HG03521 (cell line): ENCODE measurements around the gene ESF1.
"Not testable (repeated sequence)": the region's sequence is repeated elsewhere in the genome, so short reads cannot be mapped to it uniquely, and the experiment has no call there.

Experiments used
- ATAC-seq: cut with Tn5 transposase; IDR thresholded peaks from one replicate; pipeline ENCODE4 v1.9.1; 2021; ENCODE audit warnings: mild to moderate bottlenecking, moderate library complexity; ENCODE audit not compliant: unreplicated experiment

Gene ESF1

GRCh38 chr20:13739731-13740649 lies 44.7 kb downstream of the ESF1 start:
- ATAC-seq = no peak

DNA sequence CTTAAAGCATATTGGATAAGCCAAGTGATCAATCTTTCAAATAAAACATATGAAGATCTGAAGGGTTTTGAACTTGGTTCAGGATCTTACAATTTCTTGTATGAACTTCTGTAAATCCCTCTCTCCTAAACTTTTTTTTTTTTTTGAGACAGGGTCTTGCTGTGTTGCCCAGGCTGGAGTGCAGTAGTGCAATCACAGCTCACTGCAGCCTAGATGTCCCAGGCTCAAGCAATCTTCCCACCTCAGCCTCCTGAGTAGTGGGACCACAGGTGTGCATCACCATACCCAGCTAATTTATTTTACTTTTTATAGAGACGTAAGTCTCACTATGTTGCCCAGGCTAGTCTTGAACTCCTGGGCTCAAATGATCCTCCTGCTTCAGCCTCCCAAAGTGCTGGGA lies 46.5 kb downstream of the ESF1 start:
- ATAC-seq = not testable (repeated sequence)

DNA sequence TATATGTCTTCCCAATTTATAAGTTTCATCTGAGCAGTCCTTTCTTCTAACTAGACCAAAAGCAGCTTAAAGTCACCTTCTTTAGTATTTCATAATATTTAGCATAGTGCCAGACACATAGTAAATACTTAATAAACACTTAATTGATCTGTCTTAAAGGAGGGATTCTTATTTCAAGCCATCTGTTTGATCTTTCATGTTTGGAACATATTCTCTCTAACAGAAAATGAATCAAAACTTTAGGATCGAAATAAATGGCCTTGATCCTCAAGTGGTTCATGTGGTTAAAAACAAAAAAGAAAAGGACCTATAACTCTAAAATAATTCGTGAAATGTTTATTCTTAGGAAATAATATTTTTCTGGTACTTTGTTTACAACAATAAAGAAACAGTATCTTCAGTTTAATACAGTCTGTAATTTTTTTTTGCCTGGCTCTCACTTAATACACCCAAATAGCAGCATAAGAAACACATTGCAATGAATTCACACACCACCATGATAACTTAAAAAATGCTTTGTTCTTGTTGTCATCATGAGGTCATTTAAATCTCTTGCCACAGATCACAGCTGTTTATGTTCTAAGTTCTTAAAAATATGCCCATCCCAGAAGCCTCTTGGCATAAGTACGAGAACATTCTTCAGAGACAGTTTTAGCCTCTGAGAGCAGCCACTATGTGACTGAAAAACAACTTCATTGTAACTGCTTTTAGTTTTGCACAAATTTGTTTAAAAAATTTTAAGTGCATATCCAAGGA lies 48.1 kb downstream of the ESF1 start:
- ATAC-seq = no peak

DNA sequence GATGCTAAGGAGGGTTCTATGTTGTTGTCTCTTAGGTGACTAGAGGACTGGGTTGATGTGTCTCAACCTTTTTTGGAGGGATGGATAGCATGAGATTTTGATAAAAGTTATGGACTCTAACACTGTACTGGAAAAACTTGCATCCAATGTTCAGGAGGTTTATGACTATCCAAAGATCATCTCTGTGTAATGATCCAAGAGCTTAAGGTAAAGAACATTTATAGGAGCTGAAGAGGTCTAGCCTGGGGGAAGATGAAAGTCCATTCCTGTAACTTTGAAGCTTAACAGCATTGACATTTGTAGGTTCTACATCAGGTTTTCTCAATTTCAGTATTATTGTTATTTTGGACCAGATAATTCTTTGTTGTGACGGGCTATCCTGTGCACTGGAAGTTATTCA lies 48.9 kb downstream of the ESF1 start:
- no peak for ATAC-seq

DNA sequence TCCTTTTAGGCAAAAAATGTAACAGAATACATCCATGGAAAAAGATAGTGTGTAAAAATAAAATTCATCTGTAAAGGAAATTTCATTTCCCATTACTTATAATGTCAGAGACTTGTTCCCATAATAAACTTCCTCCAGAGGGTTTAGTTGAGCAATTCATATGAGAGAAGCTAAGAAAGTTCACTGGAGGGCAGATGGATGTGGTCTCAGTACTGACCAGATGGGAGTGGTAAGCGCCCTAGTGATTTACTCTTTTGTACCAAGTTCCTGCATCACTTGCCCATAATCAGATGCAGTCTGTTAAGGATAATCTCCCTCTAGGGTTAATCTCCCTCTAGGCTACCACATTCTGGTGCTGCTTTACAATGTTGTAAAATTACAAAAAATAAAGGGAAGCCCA lies 61.7 kb downstream of the ESF1 start:
- ATAC-seq = no peak

DNA sequence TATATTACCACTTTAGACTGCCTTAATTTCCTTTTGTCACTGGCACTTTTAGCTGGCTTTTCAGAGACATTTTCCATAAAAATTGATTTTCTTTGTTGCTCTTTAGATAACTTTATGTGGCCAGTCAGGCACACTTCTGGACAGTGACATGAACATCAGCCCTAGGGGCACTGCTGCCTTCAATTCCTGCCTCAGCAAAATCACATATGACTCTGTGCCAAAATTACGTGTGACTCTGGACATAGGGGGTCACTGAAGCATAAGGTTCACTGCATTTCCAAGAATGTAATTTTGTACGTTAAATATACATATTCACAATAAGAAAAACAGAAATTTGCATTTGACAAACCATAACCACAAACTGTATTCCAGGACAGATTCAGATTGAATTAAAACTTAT lies 66.5 kb downstream of the ESF1 start:
- peak; percentile 32 for ATAC-seq

DNA sequence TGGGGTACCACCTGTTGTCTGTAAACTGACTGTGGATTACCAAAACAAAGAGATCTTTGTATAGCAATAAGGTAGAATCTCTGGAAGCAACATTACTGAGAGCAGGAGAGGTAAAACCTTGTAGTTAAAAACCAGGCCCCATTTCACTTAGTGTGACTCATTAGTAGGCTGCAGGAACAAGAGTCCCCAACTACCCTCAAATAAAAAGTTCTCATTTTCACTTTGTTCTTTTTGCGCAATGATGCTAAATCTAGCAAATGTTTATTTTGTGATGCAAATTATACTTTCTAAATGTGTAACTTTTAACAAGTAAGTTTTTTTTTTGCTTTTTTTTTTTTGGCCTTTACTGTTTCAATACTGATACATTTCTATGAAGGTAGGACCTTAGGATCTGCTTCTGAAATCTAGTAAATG lies 67.1 kb downstream of the ESF1 start:
- peak; percentile 85 for ATAC-seq

- ATAC-seq = no peak
Observed at GRCh38 chr20:13715171-13715570, 69.5 kb downstream of the ESF1 start.

DNA sequence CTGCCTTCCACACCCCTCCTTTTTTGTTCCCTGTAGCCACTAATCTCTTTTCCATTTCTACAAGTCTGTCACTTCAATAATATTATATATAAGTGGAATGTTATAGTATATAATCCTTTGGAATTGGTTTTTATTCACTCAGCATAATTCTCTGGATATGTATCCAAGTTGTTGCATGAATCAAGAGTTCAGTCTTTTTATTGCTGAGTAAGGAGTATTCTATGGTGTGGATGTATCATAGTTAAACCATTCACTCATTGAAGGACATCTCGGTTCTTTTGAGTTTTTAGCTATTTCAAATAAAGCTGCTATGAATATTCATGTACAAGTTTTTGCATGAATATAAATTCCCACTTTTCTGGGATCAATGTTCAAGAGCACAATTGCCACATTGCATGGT lies 76.5 kb downstream of the ESF1 start:
- no peak for ATAC-seq

DNA sequence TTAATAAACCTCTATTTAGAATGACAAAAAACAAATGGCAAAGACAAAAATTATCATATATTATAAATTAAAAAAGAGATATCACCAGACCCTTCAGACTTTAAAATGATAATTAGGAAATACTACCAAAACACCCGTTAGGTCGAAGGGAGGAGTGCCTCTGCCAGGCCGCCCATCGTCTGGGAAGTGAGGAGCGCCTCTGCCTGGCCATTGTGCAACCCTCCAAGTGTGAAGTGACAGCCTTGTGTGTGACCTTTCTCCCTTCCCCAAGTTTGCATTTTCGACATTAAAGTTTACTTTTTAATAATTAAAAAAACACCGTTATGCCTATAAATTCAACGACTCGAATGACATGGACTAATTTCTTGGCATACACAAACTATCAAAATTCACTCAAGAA lies 81.5 kb downstream of the ESF1 start:
- no peak for ATAC-seq

DNA sequence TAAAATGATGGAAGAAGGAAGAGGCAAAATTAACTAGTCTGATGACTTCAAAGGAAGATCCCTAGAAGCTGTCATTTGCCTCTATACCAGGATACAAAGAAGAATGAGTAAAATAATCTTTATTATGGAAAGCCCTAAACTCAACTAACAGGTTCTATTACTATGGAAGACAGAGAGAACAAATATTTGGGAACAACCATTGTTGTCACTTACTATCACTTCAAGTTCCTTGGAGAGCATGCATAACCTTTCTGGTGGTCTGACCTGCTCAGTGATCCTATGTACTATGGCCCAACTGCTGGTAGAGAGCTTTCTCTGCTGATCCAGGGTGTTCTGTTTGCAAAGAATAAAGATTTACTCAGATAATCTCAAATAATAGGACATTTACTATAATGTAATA lies 83.2 kb downstream of the ESF1 start:
- ATAC-seq = no peak

- no peak for ATAC-seq
Observed at GRCh38 chr20:13700761-13701160, 84.0 kb downstream of the ESF1 start.

DNA sequence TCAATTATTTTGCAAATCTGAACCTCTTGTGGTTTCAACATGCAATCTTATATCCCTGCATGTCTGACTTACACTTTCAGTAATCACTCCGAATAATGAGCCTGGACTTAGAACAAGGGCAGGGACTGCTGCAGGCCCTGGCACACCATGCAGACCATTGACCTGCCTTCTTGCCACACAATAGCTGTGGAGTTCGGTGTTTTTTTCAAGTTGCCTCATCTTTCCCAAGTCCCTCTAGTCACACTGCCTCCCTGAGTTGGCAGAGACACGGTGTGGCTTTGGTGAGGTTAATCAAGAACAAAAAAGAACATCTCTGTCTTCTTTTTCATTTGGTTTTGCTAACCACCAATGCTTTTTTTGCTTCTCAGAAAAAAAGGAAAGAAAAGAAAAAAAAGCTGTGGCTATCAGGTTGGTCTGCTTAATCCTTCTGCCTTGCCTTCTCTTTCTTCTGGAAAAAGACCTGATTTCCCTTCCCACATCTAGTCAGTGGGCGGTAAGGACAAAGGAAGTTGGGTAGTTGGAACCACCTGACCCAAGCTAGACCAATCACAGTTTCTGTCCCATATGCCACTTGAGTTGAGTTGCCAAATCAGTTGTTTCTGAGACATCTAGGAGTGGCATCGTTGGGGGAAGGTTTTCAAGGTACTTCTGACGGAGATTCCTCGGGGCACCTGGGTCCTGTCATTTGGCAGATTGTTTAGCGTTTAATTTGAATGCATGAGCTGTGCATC lies 90.1 kb downstream of the ESF1 start:
- no peak for ATAC-seq

- no peak for ATAC-seq
Observed at GRCh38 chr20:13692802-13693736, 91.7 kb downstream of the ESF1 start.

DNA sequence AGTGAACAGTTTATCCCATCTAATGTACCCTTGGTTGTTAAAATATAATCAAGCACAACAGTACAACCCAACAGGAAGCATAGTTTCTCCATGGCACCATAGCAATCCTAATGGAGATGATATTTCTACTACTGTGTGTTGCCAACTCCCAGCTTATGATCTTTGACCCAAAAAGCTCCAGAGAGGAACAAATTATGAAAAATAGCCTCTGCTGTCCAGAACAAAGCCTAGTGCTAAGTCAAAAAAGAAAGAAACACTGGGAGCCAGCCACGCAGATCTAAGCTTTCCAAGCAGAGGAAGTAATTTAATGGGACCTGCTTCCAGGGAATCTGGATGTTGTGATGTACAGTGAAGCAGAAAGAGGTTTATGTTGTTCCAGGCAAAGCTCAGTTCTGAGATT lies 93.8 kb downstream of the ESF1 start:
- ATAC-seq = no peak

GRCh38 chr20:13687815-13688214 lies 96.9 kb downstream of the ESF1 start:
- no peak for ATAC-seq

DNA sequence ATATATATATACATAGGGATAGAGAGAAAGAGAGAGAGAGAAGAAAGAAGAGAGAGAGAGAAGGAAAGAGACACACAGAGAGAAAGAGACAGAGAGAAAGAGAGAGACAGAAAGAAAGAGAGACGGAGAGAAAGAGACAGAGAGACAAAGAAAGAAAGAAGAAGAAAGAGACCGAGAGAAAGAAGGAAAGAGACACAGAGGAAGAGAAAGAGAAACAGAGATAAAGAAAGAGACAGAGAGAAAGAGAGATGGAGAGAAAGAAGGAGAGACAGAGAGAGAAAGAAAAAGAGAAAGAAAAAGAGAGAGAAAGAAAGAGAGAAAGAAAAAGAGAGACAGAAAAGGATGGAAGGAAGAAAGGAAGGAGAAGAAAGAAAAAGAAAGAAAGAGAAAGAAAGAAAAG lies 99.1 kb downstream of the ESF1 start:
- ATAC-seq = no peak

DNA sequence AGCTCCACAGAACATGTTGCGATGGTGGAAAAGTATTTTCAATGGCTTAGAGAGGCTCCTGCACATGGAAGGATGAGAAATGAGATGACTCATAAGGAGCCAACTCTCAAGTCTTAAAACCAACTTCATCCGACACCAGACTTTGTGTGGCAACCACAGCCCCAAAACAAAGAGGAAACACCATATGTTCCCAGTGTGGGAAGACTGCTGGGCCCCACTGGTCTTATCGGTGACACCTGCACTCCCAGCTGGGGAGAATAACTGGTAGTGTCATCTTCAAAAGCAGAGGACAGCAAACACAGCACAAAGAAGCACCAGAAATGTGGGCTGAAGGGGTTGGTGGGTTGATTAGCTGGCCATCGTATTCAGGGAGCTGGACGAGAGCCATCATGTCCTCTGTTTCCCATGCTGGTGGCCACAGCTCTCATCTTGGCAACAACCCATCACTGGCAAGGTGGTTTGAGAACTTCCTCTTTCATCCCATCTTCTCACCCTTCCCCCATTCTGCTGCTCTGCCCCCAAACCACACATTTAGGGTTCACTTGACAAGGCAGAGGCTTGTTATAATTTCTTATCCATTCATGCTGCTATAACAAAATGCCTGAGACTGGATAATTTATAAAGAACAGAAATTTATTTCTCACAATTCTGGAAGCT lies 100.0 kb downstream of the ESF1 start:
- peak; percentile 56 for ATAC-seq

- no peak for ATAC-seq
Observed at GRCh38 chr20:13683833-13684232, 100.9 kb downstream of the ESF1 start.
